ENCODE results near the gene ICA1. TPM values are rescaled to one million over a fixed set of nuclear protein-coding genes. Genes with fewer than 3 reads are reported as not detected.

Gene ICA1
- total and polyA plus RNA-seq, 2 experiments from 2014 or later, result 22.2 to 60.7 TPM

DNA sequence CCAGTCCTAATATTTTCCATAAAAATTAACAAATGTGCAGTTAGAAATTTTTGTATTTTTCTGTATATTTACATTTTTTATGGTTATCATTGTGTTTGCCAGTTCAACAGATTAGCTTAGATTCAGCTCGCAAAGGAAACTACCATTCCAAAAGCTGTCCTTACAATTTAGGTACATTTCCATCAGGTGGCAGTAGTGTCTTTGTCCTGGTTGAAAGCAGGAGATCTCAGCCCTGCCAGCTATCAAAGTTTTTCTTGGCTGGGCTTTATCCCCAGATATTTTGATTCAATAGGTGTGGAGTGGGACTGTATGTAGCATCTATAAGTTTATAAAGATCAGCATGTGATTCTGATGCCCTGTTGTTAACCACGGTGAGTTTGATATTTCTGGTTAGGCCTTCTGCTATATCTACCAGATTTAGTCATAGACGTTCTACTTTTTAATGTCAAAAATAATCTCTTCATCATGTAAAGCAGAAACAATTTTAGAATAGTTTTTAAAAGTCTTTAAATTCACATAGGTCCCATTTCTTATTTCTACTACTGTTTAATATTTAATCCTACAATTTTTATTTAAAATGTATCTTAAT is 15.5 kb upstream of the ICA1 start:
- Histone ChIP-seq H3K4me3 (no peak overlapping the region), H3K27me3 (no peaks in the 10 kb centered on the region), H3K36me3 (no peaks in the 10 kb centered on the region), H3K4me1 (ENCODE audit: low read depth) (no peaks in the 10 kb centered on the region), H3K27ac (no peak overlapping the region), H3K9me3 (ENCODE audit: low read depth) (no peaks in the 10 kb centered on the region)
- TF ChIP-seq, protein P1, sequence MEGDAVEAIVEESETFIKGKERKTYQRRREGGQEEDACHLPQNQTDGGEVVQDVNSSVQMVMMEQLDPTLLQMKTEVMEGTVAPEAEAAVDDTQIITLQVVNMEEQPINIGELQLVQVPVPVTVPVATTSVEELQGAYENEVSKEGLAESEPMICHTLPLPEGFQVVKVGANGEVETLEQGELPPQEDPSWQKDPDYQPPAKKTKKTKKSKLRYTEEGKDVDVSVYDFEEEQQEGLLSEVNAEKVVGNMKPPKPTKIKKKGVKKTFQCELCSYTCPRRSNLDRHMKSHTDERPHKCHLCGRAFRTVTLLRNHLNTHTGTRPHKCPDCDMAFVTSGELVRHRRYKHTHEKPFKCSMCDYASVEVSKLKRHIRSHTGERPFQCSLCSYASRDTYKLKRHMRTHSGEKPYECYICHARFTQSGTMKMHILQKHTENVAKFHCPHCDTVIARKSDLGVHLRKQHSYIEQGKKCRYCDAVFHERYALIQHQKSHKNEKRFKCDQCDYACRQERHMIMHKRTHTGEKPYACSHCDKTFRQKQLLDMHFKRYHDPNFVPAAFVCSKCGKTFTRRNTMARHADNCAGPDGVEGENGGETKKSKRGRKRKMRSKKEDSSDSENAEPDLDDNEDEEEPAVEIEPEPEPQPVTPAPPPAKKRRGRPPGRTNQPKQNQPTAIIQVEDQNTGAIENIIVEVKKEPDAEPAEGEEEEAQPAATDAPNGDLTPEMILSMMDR (IDR thresholded peaks at IDR 0.05; ENCODE audit: low read depth, low read length), result no peak
- peak in 1 of 2 donors; percentile 21 for DNase-seq (ENCODE audit: low read depth in 1 of 2, low spot score in 1 of 2)

- no peaks in the 10 kb centered on the region for H3K27me3 ChIP-seq
- H3K36me3 ChIP-seq, result no peaks in the 10 kb centered on the region
- H3K27ac ChIP-seq, result no peak overlapping the region
- H3K4me1 ChIP-seq (ENCODE audit: low read depth), result no peaks in the 10 kb centered on the region
- TF ChIP-seq, protein P1 (IDR thresholded peaks at IDR 0.05; ENCODE audit: low read depth, low read length), result no peak
- no peak overlapping the region for H3K4me3 ChIP-seq
- H3K9me3 ChIP-seq (ENCODE audit: low read depth), result no peaks in the 10 kb centered on the region
- DNase-seq (ENCODE audit: low read depth in 1 of 2, low spot score in 1 of 2), result no peak
These were observed 12.6 kb upstream of the ICA1 start for GRCh38 chr7:8274589-8274988.

DNA sequence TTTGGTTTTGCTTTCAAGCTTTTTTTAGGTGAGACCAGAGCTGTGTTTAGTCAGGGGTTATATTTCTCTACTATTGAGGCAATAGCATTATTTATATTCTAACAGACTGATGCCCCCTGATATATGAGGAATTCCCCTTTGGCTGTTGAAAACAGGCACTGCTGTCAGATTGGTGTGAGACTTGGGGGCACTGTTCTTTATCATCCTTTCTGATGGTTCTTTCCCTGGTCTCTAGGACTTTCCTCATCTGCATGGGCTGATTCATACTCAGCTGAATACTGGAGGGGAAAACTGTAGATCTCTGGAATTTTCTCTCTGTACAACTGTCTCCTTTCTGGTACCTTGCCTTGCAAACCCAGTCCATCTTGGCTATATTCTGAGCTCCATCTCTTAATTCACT is 10.0 kb upstream of the ICA1 start:
- Histone ChIP-seq H3K27ac (no peak overlapping the region), H3K36me3 (no peaks in the 10 kb centered on the region), H3K4me1 (ENCODE audit: low read depth) (no peaks in the 10 kb centered on the region), H3K27me3 (no peaks in the 10 kb centered on the region), H3K4me3 (no peak overlapping the region), H3K9me3 (ENCODE audit: low read depth) (no peaks in the 10 kb centered on the region)
- no peak for DNase-seq (ENCODE audit: low read depth in 1 of 2, low spot score in 1 of 2)
- TF ChIP-seq, protein P1 (IDR thresholded peaks at IDR 0.05; ENCODE audit: low read depth, low read length), result no peak

GRCh38 chr7:8263048-8263447 is 1.1 kb upstream of the ICA1 start:
- TF ChIP-seq, protein P1 (IDR thresholded peaks at IDR 0.05; ENCODE audit: low read depth, low read length), result no peak
- Histone ChIP-seq H3K4me1 (ENCODE audit: low read depth) (no peaks in the 10 kb centered on the region), H3K27me3 (peaks cover 43% of the 10 kb centered on the region), H3K4me3 (no peak overlapping the region), H3K27ac (no peak overlapping the region), H3K36me3 (no peaks in the 10 kb centered on the region), H3K9me3 (ENCODE audit: low read depth) (no peaks in the 10 kb centered on the region)
- DNase-seq (ENCODE audit: low read depth in 1 of 2, low spot score in 1 of 2), result no peak

DNA sequence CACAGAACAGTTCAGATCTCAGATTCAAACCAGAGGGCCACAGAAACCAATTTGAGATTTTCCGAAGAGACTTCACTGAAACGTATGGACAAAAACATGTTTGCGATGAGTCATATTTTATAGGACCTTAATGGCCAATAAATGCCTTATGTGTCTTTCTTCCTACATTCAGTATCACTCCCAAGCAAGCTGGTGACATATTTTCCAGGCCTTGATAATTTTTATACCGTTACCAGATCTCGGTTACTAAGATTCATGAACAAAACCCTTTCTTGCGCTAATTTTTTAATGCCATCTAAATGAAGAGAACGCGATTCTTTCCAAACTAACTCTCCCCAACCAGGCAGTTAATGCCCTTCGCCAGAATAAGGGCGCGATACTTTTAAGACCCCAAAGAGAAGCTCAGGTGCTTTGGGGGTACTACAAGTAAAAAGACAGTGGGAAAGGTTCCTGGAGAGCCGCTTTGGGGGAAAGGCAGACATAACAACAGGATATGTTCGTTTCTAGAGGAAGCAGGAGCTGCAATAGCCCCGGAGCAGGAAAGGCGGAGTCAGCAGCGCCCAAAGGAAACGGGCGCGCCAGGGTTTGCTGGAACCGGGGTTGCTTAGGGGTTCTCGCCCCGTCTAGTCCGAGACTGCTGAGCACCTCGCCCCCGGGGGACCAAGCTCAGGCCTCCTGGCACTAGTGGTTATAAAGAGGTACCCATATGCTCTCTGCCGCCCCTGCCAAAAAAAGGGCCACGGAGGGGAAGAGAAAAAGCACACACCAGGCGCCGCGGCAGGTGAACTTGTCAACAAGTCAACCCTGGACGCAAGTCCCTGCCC is 884 bp downstream of the ICA1 start:
- H3K4me3 ChIP-seq, result peak overlapping the region; percentile 95
- peaks cover 43% of the 10 kb centered on the region for H3K27me3 ChIP-seq
- TF ChIP-seq, protein P1 (IDR thresholded peaks at IDR 0.05; ENCODE audit: low read depth, low read length), result no peak
- H3K36me3 ChIP-seq, result no peaks in the 10 kb centered on the region
- DNase-seq (ENCODE audit: low read depth in 1 of 2, low spot score in 1 of 2), result peak; percentile 2 to 46
- H3K9me3 ChIP-seq (ENCODE audit: low read depth), result no peaks in the 10 kb centered on the region
- H3K4me1 ChIP-seq (ENCODE audit: low read depth), result no peaks in the 10 kb centered on the region
- no peak overlapping the region for H3K27ac ChIP-seq

All from cardiac muscle cell (in vitro differentiated cells and primary cell).